Adrenal gland (tissue), 5 donors: Measurements from ENCODE around the gene CASP10.

Source experiments
- POLR2A ChIP-seq, 2 donors: fragments of 450-650 bp; IDR thresholded peaks; one replicate each; pipeline ENCODE4 v1.6.1; 2017; ENCODE audit warnings: antibody characterized with exemption in 2 of 2, mild to moderate bottlenecking in 2 of 2, moderate library complexity in 1 of 2
- TF ChIP-seq, protein P1 (sequence below), 6 experiments: fragments of 450-650 bp in 4 of 6; fragments of 200-600 bp in 2 of 6; sonication (generic) in 1 of 6; IDR thresholded peaks; 1 replicate in 5 of 6; 2 replicates in 1 of 6; pipeline versions ENCODE4 v1.5.1 to v1.8.0; 2016 to 2021; ENCODE audit warnings: antibody characterized with exemption in 6 of 6, mild to moderate bottlenecking in 2 of 6, moderate library complexity in 1 of 6
- donor health status: DM: no; HTN: no; CAD: no.

DNA sequence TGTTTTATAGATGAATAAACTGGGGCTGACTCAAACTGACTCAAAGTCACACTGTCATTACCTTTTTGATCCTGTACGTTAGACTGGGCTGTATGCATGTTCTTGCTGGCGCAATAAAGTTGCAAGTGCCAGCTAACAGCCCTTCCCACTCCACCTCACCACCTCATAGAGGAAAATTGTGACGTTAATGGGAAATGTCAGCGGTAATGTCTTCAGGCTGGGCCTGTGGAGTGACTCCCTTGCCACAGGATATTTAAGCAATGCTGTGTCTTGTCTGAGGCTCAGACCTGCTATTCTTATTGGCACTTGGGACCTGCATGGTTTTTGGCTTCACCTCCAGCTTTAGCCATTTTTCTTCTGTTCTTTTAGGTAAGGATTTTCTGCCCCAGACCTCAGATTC is 25.2 kb upstream of the CASP10 start:
- TF ChIP-seq, protein P1, sequence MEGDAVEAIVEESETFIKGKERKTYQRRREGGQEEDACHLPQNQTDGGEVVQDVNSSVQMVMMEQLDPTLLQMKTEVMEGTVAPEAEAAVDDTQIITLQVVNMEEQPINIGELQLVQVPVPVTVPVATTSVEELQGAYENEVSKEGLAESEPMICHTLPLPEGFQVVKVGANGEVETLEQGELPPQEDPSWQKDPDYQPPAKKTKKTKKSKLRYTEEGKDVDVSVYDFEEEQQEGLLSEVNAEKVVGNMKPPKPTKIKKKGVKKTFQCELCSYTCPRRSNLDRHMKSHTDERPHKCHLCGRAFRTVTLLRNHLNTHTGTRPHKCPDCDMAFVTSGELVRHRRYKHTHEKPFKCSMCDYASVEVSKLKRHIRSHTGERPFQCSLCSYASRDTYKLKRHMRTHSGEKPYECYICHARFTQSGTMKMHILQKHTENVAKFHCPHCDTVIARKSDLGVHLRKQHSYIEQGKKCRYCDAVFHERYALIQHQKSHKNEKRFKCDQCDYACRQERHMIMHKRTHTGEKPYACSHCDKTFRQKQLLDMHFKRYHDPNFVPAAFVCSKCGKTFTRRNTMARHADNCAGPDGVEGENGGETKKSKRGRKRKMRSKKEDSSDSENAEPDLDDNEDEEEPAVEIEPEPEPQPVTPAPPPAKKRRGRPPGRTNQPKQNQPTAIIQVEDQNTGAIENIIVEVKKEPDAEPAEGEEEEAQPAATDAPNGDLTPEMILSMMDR (IDR thresholded peaks at IDR 0.05): no peak
- TF ChIP-seq POLR2A (IDR thresholded peaks at IDR 0.05): no peak
